ENCODE results near the gene CDK16.

The CDK16 gene

DNA sequence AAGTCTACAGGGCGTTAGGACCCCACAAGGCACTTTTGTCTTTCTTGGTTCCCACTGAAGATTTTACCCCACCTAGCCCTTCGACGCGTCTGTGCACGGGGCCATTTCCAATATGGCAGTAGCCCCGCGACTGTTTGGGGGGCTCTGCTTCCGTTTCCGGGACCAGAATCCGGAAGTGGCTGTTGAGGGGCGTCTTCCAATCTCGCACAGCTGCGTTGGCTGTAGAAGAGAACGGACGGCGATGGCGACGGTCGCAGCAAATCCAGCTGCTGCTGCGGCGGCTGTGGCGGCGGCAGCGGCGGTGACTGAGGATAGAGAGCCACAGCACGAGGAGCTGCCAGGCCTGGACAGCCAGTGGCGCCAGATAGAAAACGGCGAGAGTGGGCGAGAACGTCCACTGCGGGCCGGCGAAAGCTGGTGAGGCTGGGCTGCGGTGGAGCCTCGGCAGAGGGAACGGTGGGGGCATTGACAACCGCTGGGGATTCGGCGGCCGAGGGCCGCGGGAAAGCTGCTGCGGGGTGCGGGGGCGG, 14.4 kb downstream of the CDK16 start, which contains the start of gene USP11:
Gene USP11 (plus strand): TSS at position 207 of the 530 bp plus-strand sequence. CDS start 35 bp downstream, at position 242.
- DNase-seq (ENCODE audit: insufficient read length, low spot score) (peak; percentile 30), FAIRE-seq (peak; percentile 90)
- TF ChIP-seq PAX5 (IDR thresholded peaks at IDR 0.05; ENCODE audit: insufficient read depth, low read length, severe bottlenecking) (no peak), POLR2A (IDR thresholded peaks at IDR 0.05; ENCODE audit: low read depth, low read length) (no peak), POLR2AphosphoS5 (IDR thresholded peaks at IDR 0.05; ENCODE audit: low read depth, low read length) (peak; percentile 74; the same call in 1 of the 2 replicates), TAF1 (IDR thresholded peaks at IDR 0.05; ENCODE audit: low read depth, low read length) (peak; percentile 68; the same call in 1 of the 2 replicates), SPI1 (IDR thresholded peaks at IDR 0.05; ENCODE audit: low read depth, low read length) (no peak)

DNA sequence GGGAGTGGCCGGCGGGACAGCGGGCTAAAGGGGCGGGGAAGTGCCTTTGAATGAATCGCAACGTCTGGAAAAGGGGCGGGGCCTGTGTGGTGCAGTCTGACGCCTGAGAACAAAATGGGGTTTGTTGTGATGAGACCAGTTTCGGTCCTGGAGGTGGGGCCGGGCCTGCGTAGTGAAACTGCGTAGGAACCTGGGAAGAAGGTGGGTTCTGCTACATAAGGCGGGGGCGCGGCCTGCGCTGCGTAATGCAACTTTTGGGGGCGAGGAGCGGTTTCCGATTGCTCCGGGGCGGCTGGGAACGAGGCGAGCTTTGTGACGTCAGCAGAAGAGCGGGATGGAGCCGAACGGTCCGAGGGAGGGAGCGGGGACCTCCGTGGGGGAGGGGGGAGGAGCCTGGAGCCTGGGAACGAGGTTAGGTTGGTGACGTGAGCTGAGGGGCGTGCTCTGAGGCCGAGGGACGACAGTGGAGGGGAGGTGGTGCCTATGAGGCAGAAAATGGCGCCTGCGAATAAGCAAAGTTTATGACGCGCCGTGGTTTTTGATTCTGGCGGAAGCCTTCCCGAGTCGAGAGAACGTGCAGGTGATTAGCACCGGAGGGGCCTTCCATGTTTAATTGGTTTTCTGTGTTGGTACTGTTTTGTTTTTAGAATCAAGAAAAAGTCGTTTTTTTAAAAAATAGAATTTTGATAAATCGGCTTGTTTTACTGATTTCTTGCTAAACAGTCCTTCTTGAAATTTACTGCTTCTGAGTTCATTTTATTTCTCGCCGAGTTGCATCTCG, 15.0 kb downstream of the CDK16 start:
- TF ChIP-seq SPI1 (IDR thresholded peaks at IDR 0.05; ENCODE audit: low read depth, low read length) (no peak), PAX5 (IDR thresholded peaks at IDR 0.05; ENCODE audit: insufficient read depth, low read length, severe bottlenecking) (no peak), TAF1 (IDR thresholded peaks at IDR 0.05; ENCODE audit: low read depth, low read length) (peak; percentile 80), POLR2AphosphoS5 (IDR thresholded peaks at IDR 0.05; ENCODE audit: low read depth, low read length) (peak; percentile 60; the same call in 1 of the 2 replicates), POLR2A (IDR thresholded peaks at IDR 0.05; ENCODE audit: low read depth, low read length) (peak; percentile 81), POU2F2 (IDR thresholded peaks at IDR 0.05; ENCODE audit: low read depth, low read length) (peak; percentile 51; the same call in 1 of the 2 replicates)
- DNase-seq (ENCODE audit: insufficient read length, low spot score) (peak; percentile 75), FAIRE-seq (peak; percentile 94)

DNA sequence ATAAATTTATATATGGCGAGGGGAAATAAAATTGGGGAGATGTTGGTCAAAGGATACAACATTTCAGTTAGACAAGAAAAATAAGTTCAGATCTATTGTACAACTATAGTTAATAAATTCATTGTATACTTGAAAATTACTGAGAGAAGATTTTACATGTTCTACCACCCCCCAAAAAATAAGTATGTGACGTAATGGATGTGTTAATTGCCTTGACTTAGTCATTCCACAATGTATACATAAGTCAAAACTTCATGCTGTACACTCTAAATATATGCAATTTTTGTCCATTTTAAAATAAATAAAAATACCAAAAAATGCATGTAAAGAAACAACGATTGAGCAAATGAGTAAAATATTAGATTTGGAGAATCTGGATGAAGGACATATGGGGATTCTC, 16.1 kb downstream of the CDK16 start:
- DNase-seq (ENCODE audit: insufficient read length, low spot score) (no peak), FAIRE-seq (no peak)
- TF ChIP-seq POLR2AphosphoS5 (IDR thresholded peaks at IDR 0.05; ENCODE audit: low read depth, low read length) = no peak
- TF ChIP-seq SPI1 (IDR thresholded peaks at IDR 0.05; ENCODE audit: low read depth, low read length) = no peak
- TF ChIP-seq TAF1 (IDR thresholded peaks at IDR 0.05; ENCODE audit: low read depth, low read length) = no peak
- no peak for TF ChIP-seq POLR2A (IDR thresholded peaks at IDR 0.05; ENCODE audit: low read depth, low read length)
- no peak for TF ChIP-seq POU2F2 (IDR thresholded peaks at IDR 0.05; ENCODE audit: low read depth, low read length)
- no peak for TF ChIP-seq PAX5 (IDR thresholded peaks at IDR 0.05; ENCODE audit: insufficient read depth, low read length, severe bottlenecking)

DNA sequence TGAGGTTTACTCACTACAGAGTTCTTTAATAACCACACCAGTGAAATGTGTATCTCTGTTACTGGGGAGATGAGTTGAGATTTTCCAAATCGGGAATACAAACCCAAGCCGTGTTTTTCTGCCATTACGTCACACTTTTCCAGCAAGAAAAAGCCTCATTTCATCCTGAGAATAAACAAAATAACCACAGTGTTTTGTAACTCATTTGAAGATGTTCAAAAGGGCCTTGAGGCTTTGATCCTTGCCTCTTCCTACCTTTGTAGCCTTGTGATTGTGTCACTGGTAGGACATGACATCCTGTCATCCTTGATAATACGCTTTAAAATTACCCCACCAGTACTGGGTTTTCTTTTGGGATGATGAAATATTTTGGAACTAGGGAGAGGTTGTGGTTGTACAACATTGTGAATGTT, 17.2 kb downstream of the CDK16 start:
- FAIRE-seq (no peak), DNase-seq (ENCODE audit: insufficient read length, low spot score) (no peak)
- no peak for TF ChIP-seq POLR2AphosphoS5 (IDR thresholded peaks at IDR 0.05; ENCODE audit: low read depth, low read length)
- TF ChIP-seq POU2F2 (IDR thresholded peaks at IDR 0.05; ENCODE audit: low read depth, low read length) = no peak
- TF ChIP-seq TAF1 (IDR thresholded peaks at IDR 0.05; ENCODE audit: low read depth, low read length) = no peak
- no peak for TF ChIP-seq PAX5 (IDR thresholded peaks at IDR 0.05; ENCODE audit: insufficient read depth, low read length, severe bottlenecking)
- no peak for TF ChIP-seq SPI1 (IDR thresholded peaks at IDR 0.05; ENCODE audit: low read depth, low read length)
- no peak for TF ChIP-seq POLR2A (IDR thresholded peaks at IDR 0.05; ENCODE audit: low read depth, low read length)

DNA sequence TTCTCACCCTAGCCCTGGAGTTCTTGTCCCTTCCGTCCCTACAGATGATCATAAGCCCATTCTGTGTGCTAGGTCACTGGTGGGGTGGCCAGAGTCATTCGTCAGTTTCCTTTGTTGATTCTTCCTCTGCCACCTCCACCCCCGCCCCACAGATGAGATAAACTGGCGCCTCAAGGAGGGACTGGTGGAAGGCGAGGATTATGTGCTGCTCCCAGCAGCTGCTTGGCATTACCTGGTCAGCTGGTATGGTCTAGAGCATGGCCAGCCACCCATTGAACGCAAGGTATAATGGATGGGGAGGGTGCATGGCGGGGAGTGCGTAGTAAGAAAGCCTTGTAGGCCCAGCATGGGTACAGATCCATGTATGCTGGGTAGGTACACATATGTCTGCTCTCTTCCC, 20.7 kb downstream of the CDK16 start:
- DNase-seq (ENCODE audit: insufficient read length, low spot score) (no peak), FAIRE-seq (no peak)
- no peak for TF ChIP-seq POU2F2 (IDR thresholded peaks at IDR 0.05; ENCODE audit: low read depth, low read length)
- TF ChIP-seq SPI1 (IDR thresholded peaks at IDR 0.05; ENCODE audit: low read depth, low read length) = no peak
- no peak for TF ChIP-seq TAF1 (IDR thresholded peaks at IDR 0.05; ENCODE audit: low read depth, low read length)
- no peak for TF ChIP-seq PAX5 (IDR thresholded peaks at IDR 0.05; ENCODE audit: insufficient read depth, low read length, severe bottlenecking)
- TF ChIP-seq POLR2AphosphoS5 (IDR thresholded peaks at IDR 0.05; ENCODE audit: low read depth, low read length) = 0 out of 2 replicates have a peak, but pooled peaks have one; percentile 8

- no peak for TF ChIP-seq SPI1 (IDR thresholded peaks at IDR 0.05; ENCODE audit: low read depth, low read length)
- TF ChIP-seq POLR2AphosphoS5 (IDR thresholded peaks at IDR 0.05; ENCODE audit: low read depth, low read length) = no peak
- no peak for TF ChIP-seq POU2F2 (IDR thresholded peaks at IDR 0.05; ENCODE audit: low read depth, low read length)
- TF ChIP-seq TAF1 (IDR thresholded peaks at IDR 0.05; ENCODE audit: low read depth, low read length) = no peak
- TF ChIP-seq PAX5 (IDR thresholded peaks at IDR 0.05; ENCODE audit: insufficient read depth, low read length, severe bottlenecking) = no peak
- TF ChIP-seq POLR2A (IDR thresholded peaks at IDR 0.05; ENCODE audit: low read depth, low read length) = no peak
- DNase-seq (ENCODE audit: insufficient read length, low spot score) = no peak
- peak; percentile 78 for FAIRE-seq
Measured at GRCh38 chrX:47239898-47240545, 21.5 kb downstream of the CDK16 start.

DNA sequence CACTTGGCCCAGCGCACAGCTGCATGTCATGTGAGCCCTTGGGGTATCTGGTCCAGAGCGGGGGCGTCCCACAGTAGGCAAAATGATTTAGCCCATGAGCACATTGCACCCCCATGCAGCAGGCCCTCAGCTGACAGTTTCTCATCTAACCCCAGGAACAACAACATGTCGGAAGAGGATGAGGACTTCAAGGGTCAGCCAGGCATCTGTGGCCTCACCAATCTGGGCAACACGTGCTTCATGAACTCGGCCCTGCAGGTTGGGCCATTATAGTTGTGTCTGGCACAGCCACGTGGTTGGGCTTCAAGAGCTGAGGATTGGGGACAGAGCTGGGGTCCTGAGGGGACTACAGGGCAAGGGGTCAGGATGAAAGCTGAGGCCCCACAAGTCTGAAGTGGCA, 22.1 kb downstream of the CDK16 start:
- no peak for DNase-seq (ENCODE audit: insufficient read length, low spot score)
- FAIRE-seq = no peak
- no peak for TF ChIP-seq POLR2A (IDR thresholded peaks at IDR 0.05; ENCODE audit: low read depth, low read length)
- TF ChIP-seq POLR2AphosphoS5 (IDR thresholded peaks at IDR 0.05; ENCODE audit: low read depth, low read length) = no peak
- no peak for TF ChIP-seq TAF1 (IDR thresholded peaks at IDR 0.05; ENCODE audit: low read depth, low read length)
- no peak for TF ChIP-seq POU2F2 (IDR thresholded peaks at IDR 0.05; ENCODE audit: low read depth, low read length)
- no peak for TF ChIP-seq PAX5 (IDR thresholded peaks at IDR 0.05; ENCODE audit: insufficient read depth, low read length, severe bottlenecking)
- no peak for TF ChIP-seq SPI1 (IDR thresholded peaks at IDR 0.05; ENCODE audit: low read depth, low read length)

GRCh38 chrX:47241201-47242011, 22.9 kb downstream of the CDK16 start:
- FAIRE-seq (no peak), DNase-seq (ENCODE audit: insufficient read length, low spot score) (no peak)
- TF ChIP-seq SPI1 (IDR thresholded peaks at IDR 0.05; ENCODE audit: low read depth, low read length) (no peak), POLR2A (IDR thresholded peaks at IDR 0.05; ENCODE audit: low read depth, low read length) (no peak), POLR2AphosphoS5 (IDR thresholded peaks at IDR 0.05; ENCODE audit: low read depth, low read length) (no peak), TAF1 (IDR thresholded peaks at IDR 0.05; ENCODE audit: low read depth, low read length) (no peak), PAX5 (IDR thresholded peaks at IDR 0.05; ENCODE audit: insufficient read depth, low read length, severe bottlenecking) (no peak), POU2F2 (IDR thresholded peaks at IDR 0.05; ENCODE audit: low read depth, low read length) (no peak)
